OCI-LY1 (cell line): Measurements from ENCODE around the gene TRANK1.
A peak's percentile ranks its signal among the peaks of the same experiment; 100 is the strongest.

Experiments used
- H2AFZ ChIP-seq: fragments of 200-600 bp; sonication (generic), shearing (Covaris generic); 2 replicates; pipeline ENCODE4 v1.6.0; 2014; ENCODE audit warnings: antibody characterized with exemption, mild to moderate bottlenecking, low read length
- H3F3A ChIP-seq: fragments of 200-600 bp; sonication (generic), shearing (Covaris generic); 2 replicates; pipeline ENCODE4 v1.6.0; 2014; ENCODE audit warnings: mild to moderate bottlenecking, antibody characterized with exemption, low read length, moderate library complexity; ENCODE audit not compliant: insufficient read depth
- H3K27ac ChIP-seq: fragments of 200-600 bp; sonication (generic); 2 replicates; pipeline ENCODE4 v1.5.1; 2014; ENCODE audit warnings: low read length, mixed run types, mild to moderate bottlenecking, low read depth; ENCODE audit not compliant: poor library complexity, severe bottlenecking
- H3K27me3 ChIP-seq: fragments of 200-600 bp; sonication (generic); 2 replicates; pipeline ENCODE4 v1.6.0; 2014; ENCODE audit warnings: antibody characterized with exemption, mild to moderate bottlenecking, low read length, moderate library complexity; ENCODE audit not compliant: insufficient read depth
- H3K36me3 ChIP-seq: fragments of 200-600 bp; sonication (generic); 2 replicates; pipeline ENCODE4 v1.6.1; 2014; ENCODE audit warnings: mild to moderate bottlenecking, antibody characterized with exemption, low read length, moderate library complexity, mixed read lengths; ENCODE audit not compliant: insufficient read depth
- H3K4me1 ChIP-seq: fragments of 200-600 bp; sonication (generic); 2 replicates; pipeline ENCODE4 v1.5.1; 2014; ENCODE audit warnings: mild to moderate bottlenecking, low read length, moderate library complexity; ENCODE audit not compliant: insufficient read depth, severe bottlenecking
- H3K4me2 ChIP-seq: fragments of 200-600 bp; sonication (generic), shearing (Covaris generic); 2 replicates; pipeline ENCODE4 v1.6.1; 2014; ENCODE audit warnings: low read length
- H3K4me3 ChIP-seq: fragments of 200-600 bp; sonication (generic); 2 replicates; pipeline ENCODE4 v1.5.1; 2014; ENCODE audit warnings: low read length, low read depth, mild to moderate bottlenecking, mixed read lengths; ENCODE audit not compliant: poor library complexity, severe bottlenecking
- H3K79me2 ChIP-seq: fragments of 200-600 bp; shearing (Covaris generic); 2 replicates; pipeline ENCODE4 v1.6.1; 2016; ENCODE audit warnings: mixed run types, low read length, mixed read lengths; ENCODE audit not compliant: insufficient read depth
- H3K9ac ChIP-seq: fragments of 200-600 bp; sonication (generic), shearing (Covaris generic); 2 replicates; pipeline ENCODE4 v1.6.1; 2014; ENCODE audit warnings: mild to moderate bottlenecking, low read length, mixed read lengths
- H3K9me2 ChIP-seq: fragments of 200-600 bp; sonication (generic), shearing (Covaris generic); 2 replicates; pipeline ENCODE4 v1.6.1; 2014; ENCODE audit warnings: low read depth, mild to moderate bottlenecking, low read length, mixed read lengths
- H3K9me3 ChIP-seq: fragments of 200-600 bp; shearing (Covaris generic); 2 replicates; pipeline ENCODE4 v1.6.1; 2014; ENCODE audit warnings: low read length, mixed read lengths
- H4K20me1 ChIP-seq: fragments of 200-600 bp; sonication (generic), shearing (Covaris generic); 2 replicates; pipeline ENCODE4 v1.6.0; 2016; ENCODE audit warnings: mild to moderate bottlenecking, low read length; ENCODE audit not compliant: insufficient read depth
- EZH2 ChIP-seq: fragments of 200-600 bp; sonication (generic), shearing (Covaris generic); IDR thresholded peaks from 2 replicates; pipeline ENCODE4 v1.8.0; 2017; ENCODE audit warnings: borderline replicate concordance, mixed run types, mild to moderate bottlenecking, antibody characterized with exemption, low read length, moderate library complexity, mixed read lengths
- TF ChIP-seq, protein P1 (sequence below): fragments of 200-600 bp; sonication (generic), shearing (Covaris generic); IDR thresholded peaks from 2 replicates; pipeline ENCODE4 v1.5.1; 2017; ENCODE audit warnings: mild to moderate bottlenecking, antibody characterized with exemption, low read length, moderate library complexity, mixed read lengths

The TRANK1 gene

DNA sequence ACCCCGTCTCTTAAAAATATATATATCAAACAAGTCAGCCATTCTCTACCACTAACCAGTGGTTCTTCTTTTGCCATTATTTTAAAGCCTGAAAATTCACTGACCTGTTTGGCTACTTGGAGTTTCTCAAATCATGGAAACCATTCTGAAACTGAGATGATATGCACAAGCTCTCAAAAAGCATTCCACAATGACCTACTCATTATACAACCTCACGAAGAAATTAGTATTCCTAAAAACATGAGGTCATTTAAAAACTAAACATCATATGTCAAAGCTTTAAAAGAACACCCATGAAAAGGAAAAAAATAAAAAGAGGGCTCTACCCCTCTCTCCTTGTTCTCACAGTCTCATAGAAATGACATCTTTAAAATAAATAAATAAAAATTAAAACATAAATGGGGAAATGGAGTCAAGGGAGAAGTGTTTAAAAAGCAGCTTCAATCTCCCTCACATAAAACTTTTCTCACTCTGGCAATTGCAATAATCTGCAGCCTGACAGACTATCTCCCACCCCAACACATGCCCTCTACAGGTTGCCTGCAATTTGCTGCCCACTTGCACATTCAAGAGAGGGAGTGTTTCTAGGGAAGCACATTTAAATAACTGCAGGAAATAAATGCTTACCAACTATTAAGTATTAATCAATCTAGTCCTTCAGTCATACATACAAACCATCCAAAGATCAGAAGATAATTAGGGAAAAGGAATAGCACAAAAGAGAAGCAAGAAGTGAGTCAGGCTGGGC is 73.3 kb downstream of the TRANK1 start:
- H3K9ac ChIP-seq: no peak overlapping the region
- no peak overlapping the region for H2AFZ ChIP-seq
- peaks cover 62% of the 10 kb centered on the region for H3K36me3 ChIP-seq
- TF ChIP-seq EZH2: no peak
- TF ChIP-seq, protein P1, sequence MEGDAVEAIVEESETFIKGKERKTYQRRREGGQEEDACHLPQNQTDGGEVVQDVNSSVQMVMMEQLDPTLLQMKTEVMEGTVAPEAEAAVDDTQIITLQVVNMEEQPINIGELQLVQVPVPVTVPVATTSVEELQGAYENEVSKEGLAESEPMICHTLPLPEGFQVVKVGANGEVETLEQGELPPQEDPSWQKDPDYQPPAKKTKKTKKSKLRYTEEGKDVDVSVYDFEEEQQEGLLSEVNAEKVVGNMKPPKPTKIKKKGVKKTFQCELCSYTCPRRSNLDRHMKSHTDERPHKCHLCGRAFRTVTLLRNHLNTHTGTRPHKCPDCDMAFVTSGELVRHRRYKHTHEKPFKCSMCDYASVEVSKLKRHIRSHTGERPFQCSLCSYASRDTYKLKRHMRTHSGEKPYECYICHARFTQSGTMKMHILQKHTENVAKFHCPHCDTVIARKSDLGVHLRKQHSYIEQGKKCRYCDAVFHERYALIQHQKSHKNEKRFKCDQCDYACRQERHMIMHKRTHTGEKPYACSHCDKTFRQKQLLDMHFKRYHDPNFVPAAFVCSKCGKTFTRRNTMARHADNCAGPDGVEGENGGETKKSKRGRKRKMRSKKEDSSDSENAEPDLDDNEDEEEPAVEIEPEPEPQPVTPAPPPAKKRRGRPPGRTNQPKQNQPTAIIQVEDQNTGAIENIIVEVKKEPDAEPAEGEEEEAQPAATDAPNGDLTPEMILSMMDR: peak; percentile 22; the same call in 1 of the 2 replicates
- H3K4me1 ChIP-seq: peaks cover 11% of the 10 kb centered on the region
- no peaks in the 10 kb centered on the region for H3K27me3 ChIP-seq
- H3K9me2 ChIP-seq: no peaks in the 10 kb centered on the region
- no peaks in the 10 kb centered on the region for H3K79me2 ChIP-seq
- no peaks in the 10 kb centered on the region for H4K20me1 ChIP-seq
- no peak overlapping the region for H3K4me3 ChIP-seq
- H3K9me3 ChIP-seq: no peaks in the 10 kb centered on the region
- no peak overlapping the region for H3K4me2 ChIP-seq
- H3F3A ChIP-seq: no peaks in the 10 kb centered on the region
- no peak overlapping the region for H3K27ac ChIP-seq

DNA sequence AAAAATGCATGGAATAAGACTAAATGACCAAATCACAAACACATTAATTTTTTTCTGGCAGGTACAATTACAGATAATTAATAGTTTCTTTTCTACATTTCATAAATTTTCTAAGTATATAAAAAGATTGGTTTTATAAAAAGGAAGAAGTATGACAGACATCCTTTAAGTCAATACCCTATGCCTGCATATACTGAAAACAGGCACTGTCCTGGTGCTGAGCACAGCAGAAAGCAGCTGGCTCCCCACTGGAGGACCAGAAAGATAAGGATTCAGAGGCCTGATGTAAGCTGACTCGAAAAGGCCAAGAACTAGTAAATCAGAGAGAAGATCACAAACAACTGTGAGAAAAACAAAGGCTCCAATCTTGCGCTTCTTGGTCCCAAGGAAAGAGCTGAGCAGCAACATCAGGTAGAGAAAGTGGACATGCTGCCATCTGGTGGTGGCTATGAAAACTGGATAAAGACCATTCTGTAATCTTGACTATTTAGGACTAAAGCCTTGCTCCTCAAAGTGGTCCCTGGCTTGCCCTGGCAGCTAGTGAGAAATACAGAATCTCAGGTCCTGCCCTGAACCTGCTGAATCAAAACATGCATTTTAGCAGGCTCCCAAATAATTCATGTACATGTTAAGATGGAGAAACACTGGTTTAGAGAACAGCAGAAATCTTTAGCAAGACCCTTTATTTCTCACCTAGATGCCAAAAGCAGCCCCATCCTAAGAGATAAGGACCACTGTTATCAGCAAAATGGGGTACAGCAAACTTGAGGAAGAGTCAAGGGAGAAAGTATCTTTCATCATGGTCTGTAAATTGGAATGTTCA is 76.0 kb downstream of the TRANK1 start:
- no peak overlapping the region for H3K4me3 ChIP-seq
- H3K9ac ChIP-seq: no peak overlapping the region
- peaks cover 3% of the 10 kb centered on the region for H3K4me1 ChIP-seq
- H2AFZ ChIP-seq: no peak overlapping the region
- H3K9me2 ChIP-seq: no peaks in the 10 kb centered on the region
- H3F3A ChIP-seq: no peaks in the 10 kb centered on the region
- H4K20me1 ChIP-seq: no peaks in the 10 kb centered on the region
- H3K27me3 ChIP-seq: no peaks in the 10 kb centered on the region
- H3K27ac ChIP-seq: no peak overlapping the region
- H3K79me2 ChIP-seq: no peaks in the 10 kb centered on the region
- peaks cover 66% of the 10 kb centered on the region for H3K36me3 ChIP-seq
- TF ChIP-seq EZH2: no peak
- TF ChIP-seq, protein P1: peak; percentile 75
- no peaks in the 10 kb centered on the region for H3K9me3 ChIP-seq
- no peak overlapping the region for H3K4me2 ChIP-seq

- Histone ChIP-seq H3K9ac (no peak overlapping the region), H3K9me3 (no peaks in the 10 kb centered on the region), H3K27me3 (no peaks in the 10 kb centered on the region), H3K4me1 (peaks cover 3% of the 10 kb centered on the region), H3K79me2 (no peaks in the 10 kb centered on the region), H3K27ac (no peak overlapping the region), H4K20me1 (no peaks in the 10 kb centered on the region), H3K4me3 (no peak overlapping the region), H2AFZ (no peak overlapping the region), H3K36me3 (peaks cover 66% of the 10 kb centered on the region), H3K9me2 (no peaks in the 10 kb centered on the region), H3K4me2 (no peak overlapping the region), H3F3A (no peaks in the 10 kb centered on the region)
- TF ChIP-seq, protein P1: no peak
- TF ChIP-seq EZH2: no peak
Observed at GRCh38 chr3:36867810-36868209, 77.0 kb downstream of the TRANK1 start.
